HG03558 (cell line): ENCODE data around the gene POU5F2.

Source experiments
- ATAC-seq: cut with Tn5 transposase; IDR thresholded peaks from one replicate; pipeline ENCODE4 v1.9.1; 2021; ENCODE audit warnings: moderate number of reproducible peaks; ENCODE audit not compliant: unreplicated experiment; ENCODE audit errors: extremely low read depth

Gene POU5F2

GRCh38 chr5:93721071-93721470 lies 20.3 kb downstream of the POU5F2 start:
- ATAC-seq, result no peak

GRCh38 chr5:93717162-93717561 lies 24.2 kb downstream of the POU5F2 start:
- ATAC-seq, result no peak

DNA sequence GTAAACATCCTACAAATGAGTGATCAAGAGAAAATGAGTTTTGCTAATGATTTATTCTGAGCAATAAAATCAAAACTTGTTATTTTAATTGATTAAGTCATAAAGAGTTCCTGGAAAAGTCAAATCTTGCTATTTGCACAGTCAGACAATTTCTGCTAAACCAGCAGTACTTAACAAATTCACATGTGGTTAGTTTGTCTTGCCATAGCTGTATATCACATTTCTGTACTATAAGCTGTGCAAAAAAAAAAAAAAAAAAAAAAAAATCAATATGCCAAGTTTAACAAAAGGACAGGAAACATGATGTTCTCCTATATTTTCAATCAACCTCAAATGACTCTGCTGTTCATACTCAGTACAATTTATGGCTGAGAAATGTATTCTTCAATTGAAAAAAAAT lies 24.9 kb downstream of the POU5F2 start:
- ATAC-seq, result no peak

GRCh38 chr5:93715761-93716160 lies 25.6 kb downstream of the POU5F2 start:
- ATAC-seq, result no peak

GRCh38 chr5:93715327-93715726 lies 26.1 kb downstream of the POU5F2 start:
- no peak for ATAC-seq

- ATAC-seq, result no peak
These were observed 33.0 kb downstream of the POU5F2 start for GRCh38 chr5:93708442-93708841.

DNA sequence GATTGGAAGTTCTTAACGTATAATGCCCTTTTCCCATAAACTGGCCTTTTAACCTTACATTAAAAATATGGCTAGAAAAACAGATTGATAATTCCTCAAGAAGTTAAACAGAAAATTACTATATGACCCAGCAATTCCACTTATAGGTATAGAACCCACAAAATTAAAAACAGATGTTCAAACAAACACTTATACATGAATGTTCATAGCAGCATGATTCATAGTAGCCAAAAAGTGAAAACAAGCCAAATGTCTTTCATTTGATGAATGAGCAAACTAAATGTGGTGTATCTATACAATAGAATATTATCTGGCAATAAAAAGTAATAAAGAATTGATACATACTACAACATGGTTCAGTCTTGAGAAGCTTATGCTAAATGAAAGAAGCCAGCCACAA lies 35.5 kb downstream of the POU5F2 start:
- no peak for ATAC-seq

DNA sequence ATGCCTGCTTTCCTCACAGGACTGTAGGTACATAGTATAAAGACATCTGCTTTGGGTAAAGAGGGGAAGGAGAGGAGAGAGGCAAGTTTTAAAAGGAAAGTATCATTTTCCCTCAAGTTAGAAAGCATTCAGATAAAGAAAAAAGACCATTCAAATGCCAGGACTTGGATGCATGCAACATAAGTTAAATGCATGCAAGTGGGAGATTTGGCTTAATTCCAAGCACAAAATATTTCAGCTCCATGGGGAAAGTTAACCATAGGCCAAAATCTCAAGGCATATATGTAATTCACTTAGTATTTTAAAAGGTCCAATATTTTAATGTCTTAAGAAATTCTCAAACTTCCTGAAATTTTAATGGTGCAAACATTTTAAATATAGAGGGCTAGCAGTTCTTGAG lies 36.4 kb downstream of the POU5F2 start:
- ATAC-seq, result no peak

DNA sequence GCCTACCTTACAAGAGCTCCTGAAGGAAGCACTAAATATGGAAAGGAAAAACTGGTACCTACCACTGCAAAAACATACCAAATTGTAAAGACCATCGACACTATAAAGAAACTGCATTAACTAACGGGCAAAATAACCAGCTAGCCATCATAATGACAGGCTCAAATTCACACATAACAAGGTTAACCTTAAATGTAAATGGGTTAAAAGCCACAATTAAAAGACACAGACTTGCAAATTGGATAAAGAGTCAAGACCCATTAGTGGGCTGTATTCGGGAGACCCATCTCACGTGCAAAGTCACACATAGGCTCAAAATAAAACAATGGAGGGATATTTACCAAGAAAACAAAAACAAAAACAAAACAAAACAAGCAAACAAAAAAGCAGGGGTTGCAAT lies 49.4 kb downstream of the POU5F2 start:
- no peak for ATAC-seq
